Lung microvascular endothelial cell (primary cell): Measurements from ENCODE around the gene SCML1. TPM values are rescaled to one million over a fixed set of nuclear protein-coding genes. Genes with fewer than 3 reads are reported as not detected.
"Not testable (repeated sequence)": the region's sequence is repeated elsewhere in the genome, so short reads cannot be mapped to it uniquely, and the experiment has no call there.

ENCODE experiments used
- DNase-seq, 2 donors: peaks; one replicate each; pipeline versions ENCODE4 v3.0.0 to v3.0.0-alpha.2; 2010; ENCODE audit warnings: low read depth in 2 of 2
- total RNA-seq: library from RNA; depleted of rRNA; stranded (reverse); fragments of >200 nt; gene quantifications from 2 replicates; pipeline ENCODE4 v1.2.1, GENCODE V29; 2014

The SCML1 gene
- total RNA-seq, 1 donor from 2014 or later, result 5.2 TPM

DNA sequence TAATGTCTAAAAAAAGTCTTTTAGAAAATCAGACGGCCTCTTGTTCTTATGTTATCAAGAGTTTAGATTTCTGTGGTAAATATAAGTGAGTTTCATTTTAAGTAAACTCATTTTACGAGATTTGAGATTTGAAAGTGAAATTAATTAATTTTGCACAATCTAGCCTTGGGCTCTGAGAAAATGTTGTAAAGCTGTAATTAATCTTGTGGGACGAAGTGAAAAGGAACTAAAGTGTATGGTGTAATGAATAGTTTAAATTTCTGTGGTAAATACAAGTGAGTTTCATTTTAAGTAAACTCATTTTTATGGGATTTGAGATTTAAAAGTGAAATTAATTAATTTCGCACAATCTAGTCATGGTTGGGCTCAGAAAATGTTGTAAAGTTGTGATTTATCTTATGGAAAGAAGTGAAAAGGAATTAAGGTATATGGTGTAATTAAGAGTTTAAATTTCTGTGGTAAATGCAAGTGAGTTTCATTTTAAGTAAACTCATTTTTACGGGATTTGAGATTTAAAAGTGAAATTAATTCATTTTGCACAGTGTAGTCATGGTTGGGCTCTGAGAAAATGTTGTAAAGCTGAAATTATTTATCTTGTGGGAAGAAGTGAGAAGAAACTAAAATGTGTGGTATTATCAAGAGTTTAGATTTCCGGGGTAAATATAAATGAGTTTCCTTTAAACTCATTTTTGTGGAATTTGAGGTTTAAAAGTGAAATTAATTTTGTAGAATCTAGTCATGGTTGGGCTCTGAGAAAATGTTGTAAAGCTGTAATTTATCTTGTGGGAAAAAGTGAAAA, 1.6 kb downstream of the SCML1 start:
- DNase-seq, result no peak

DNA sequence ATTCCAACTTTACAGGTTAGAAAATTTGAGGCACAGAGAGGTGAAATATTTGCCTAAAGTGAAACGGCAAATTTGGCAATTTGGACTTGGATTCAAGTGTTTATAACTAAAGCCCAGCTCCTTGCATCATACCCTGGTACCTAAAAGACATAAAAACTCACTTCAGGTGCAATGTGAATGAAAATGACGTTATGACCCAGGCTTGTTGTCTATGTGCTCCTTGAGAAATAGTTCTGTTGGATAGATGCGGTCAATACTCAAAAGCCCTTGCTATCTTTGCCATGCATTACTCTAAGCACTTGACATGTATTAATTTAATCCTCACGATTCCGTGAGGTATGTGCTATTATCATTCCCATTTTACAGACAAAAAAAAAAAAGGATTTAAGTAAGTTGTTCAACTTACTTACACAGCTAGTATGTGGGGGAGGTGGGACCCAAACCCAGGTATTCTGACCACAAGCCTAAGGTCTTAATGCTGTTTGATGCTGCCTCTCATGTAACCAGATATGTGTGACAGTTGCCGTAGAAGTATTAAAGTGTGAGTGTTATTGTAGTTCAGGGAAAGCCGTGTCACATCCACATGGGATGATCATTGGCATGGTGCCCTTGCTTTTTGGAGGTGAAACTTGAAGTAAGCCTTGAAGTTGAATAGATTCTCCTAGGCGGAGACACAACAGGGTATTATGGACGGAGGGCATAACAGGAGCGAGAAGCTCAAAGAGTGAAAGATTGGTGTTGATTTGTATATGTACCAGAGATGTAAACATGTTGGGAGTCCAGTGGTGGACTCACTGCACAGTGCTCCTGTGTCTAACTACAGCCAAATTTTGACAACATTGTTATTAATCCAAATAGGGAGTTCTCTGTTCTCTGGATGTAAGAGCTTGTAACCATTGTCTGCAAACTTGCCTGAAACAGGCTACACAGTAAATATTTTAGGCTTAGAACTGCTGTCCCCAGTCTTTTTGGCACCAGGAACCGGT, 3.1 kb downstream of the SCML1 start:
- DNase-seq, result no peak

DNA sequence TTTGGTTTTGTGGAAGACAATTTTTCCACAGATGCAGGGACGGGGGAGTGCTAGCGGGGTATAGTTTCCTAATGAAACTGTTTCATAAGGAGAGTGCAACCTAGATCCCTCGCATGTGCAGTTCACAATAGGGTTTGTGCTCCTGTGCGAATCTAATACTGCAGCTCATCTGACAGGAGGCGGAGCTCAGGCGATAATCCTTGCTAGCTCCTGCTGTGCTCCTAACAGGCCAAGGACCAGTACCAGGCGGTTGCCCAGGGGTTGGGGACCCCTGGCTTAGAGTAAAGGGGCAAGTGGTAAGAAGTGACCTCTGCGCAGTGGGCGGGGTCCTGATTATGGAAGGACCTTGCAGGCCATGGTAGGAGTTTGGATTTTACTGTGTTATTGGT, 3.8 kb downstream of the SCML1 start:
- DNase-seq, result no peak

DNA sequence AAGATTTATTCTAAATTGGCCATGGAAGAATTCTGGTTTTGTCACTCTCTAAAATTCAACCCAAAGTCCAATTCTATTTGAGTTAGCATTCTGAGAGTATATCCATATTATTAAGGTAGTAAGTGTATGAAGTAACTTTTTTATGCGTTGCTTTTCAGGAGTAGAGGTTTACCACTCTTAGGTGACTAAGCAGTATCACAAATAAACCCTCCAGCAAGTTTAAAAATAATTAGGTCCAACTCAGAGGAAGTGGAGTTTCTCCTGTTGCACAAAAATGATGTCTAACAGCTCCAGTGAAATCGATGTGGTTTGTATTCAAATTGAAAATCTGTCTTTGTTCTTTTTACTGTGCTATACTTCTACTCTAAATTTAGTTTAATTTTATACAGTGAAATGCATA, 6.6 kb downstream of the SCML1 start:
- no peak for DNase-seq

DNA sequence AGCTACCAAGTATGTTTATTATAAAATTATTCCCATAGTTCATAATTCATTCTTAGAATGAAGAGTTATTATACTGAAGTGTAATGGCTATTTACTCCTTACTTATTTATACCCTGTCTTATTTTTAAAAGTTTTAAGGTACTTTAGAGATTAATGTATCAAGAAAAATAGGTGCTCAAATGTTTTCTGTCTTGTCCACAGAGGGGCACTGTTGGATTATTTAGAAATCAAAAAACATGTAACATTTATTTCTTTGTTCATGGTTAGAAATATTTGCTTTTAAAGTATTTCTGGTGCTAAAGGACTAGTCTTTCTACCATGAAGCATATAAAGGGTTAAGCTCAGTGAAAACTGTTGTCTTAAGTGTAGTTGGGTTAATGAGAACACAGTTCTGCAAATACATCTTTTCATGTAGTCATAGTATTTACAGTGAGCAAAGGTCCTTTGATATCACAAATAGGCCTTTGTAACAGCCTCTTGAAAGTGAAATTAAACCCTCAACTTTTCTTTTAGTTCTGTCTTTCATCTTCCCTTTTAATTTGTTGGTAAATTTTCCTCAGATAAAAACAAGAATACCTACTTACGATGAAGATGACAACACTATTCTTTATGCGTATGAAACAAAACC, 7.7 kb downstream of the SCML1 start:
- DNase-seq, result peak; percentile 9 to 35

DNA sequence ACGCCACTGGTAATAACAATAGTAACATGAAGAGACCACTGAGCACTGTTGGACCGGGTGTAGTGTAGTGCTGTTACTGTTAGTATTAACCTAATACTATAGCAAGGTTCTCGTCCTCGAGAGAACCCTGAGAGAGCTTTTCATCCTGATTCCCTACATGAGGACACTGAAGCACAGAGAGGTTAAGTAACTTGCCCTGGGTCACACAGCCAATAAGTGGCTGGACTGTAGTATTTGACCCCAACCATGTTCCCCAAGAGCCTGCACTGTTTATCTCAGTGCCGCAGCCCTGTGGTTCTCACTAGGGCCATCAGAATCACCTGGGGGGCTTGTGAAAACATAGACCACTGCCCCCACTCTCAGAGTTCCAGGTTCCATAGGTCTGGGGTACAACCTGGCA, 10.4 kb downstream of the SCML1 start:
- no peak for DNase-seq

DNA sequence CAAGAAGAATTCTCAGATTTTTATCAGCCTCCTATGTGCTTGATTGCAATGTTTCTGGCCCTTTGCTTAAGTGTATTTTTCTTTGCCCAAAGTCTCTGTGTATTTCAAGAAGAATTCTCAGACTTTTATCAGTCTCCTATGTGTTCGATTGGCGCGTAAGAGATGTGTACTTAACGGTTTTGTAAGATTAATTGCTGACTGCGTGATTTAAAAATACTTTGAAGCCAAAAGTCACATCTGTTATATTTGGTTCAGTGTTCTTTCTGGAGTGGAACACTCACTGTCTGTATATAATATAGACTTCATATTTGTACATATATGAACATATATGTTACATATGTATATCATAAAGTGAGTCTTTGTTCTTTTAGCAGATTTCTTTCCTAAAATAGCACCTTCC, 11.4 kb downstream of the SCML1 start:
- DNase-seq, result no peak

DNA sequence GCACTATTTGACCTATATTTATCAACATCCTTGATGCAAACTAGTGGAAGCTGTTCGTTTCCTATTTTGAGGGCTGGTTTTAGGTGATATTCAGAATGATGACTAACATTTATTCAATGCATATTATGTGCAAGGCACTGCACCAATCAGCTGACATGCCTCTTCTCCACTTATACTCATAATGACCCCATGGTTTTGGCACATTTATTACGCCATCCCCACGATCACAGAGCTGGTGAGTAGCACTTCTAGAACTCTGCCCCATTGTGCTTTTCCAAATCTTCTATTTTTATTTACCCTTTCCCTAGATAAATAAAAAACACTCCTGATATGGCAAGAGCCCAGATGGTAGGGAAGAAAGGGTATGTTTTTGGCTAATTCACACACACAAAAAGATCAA, 13.1 kb downstream of the SCML1 start:
- DNase-seq, result no peak

DNA sequence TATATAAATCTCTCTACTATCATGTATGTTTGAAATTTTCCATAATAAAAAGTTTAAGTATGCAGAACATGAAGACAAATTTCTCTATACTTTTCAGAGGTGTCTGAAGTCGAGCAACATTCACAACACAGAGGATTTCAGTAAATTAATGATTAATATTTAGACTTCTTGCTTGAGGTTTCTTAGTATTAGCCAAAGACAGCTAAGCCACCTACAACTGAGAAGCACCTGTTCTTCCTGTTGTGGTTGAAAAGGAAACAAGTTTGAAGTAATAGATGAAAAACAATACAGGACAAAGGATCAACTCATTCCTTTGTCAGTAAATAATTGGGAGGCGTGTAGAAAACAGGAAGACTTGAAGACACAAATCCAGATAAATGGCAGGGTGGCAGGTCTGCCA, 21.1 kb downstream of the SCML1 start:
- DNase-seq, result no peak

DNA sequence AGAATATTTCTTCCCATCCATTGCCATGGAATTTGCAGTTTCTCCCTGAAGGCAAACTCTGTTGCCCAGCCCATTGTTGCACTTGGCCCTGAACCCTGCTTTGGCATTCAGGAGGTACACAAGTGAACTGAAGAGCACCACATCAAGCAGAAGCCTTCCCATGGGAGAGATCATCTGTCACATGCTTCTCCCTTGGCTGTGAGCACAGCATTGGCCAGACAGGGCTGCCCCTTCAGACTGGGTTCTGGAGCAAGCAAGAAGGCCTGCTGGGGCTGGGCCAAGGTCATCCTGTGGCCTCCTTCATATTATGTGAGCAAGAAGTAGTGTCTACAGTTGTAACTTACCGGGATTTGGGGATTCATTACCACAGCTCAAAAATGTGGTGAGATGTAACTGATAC, 22.7 kb downstream of the SCML1 start:
- DNase-seq, result no peak

DNA sequence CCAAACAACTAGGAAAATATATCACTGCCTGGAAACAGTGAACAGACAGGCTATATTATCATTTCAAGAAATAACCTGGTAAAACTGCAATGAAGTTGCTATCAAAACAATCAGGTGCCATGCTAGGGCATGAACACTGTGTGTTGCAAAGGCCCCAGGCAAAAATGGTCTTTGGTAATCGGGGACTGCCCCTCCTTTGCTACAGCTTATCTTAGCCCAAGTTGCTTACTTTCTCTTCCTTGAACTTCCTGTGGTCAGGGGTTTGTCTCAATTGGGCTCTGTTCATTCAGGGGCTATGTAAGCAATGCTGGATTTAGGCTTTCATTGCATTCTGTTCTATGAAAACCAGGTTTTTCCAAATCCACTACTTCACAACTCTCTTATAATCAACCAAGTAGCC, 30.4 kb downstream of the SCML1 start:
- no peak for DNase-seq

DNA sequence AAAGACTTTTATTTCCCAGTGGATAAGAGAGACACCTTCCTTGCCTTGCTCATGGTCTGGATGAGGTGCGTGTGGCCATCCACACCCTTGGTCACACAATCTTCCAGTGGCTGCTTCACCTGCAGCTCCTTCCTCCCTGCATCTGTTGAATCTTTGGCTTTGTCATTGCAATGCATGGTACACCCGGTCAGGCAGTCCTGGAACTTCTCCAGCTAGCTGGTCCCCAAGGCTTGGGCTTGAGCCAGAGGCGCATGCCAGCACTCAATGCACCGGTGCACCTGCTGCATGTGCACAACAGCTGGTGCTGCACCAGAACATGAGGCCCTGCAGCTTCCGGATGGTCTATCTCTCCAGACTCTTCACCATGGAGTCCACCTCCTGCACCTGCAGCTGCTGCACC, 31.7 kb downstream of the SCML1 start:
- DNase-seq, result no peak

DNA sequence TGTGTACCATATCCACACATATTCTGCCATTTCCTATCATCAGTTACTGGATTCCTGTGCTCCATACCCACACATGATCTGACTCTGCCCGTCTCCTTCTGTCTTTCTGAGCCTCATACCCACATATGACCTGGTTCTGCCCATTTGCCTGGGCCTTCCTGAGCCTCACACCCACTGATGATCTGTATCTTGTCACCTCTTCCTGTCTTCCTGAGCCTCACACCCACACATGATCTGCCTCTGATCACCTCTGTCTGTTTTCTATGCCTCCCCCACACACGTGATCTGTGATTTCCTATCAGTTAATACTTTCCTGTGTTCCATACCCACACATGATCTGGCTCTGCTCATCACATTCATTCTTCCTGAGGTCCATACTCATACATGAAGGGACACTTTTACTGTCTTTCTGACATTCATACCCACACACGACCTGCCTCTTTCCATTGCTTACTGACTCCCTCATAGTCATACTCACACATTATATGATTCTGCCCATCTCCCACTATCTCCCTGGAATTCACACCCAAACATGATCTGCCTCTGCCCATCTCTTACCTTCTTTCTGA, 32.5 kb downstream of the SCML1 start:
- no peak for DNase-seq

DNA sequence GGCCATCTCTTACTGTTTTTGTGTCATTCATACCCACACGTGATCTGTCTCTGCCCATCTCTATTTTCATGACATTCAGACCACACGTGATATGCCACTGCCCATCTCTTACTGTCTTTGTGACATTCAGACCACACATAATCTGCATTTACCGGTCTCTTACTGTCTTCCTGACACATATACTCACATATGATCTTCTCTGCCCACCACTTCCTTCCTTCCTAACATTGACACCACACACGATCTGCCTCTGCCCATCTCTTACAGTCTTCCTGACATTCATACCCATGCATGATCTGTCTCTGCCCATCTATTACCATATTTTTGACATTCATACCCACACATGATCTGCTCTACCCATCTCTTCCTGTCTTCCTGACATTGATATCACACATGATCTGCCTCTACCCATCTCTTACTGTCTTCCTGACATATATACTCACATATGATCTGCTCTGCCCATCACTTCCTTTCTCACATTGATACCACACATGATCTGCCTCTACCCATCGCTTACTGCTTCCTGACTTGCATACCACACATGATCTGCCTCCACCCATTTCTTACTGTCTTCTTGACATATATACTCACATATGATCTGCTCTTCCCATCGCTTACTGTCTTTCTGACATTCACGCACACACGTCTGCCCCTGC, 36.1 kb downstream of the SCML1 start:
- DNase-seq, result no peak

DNA sequence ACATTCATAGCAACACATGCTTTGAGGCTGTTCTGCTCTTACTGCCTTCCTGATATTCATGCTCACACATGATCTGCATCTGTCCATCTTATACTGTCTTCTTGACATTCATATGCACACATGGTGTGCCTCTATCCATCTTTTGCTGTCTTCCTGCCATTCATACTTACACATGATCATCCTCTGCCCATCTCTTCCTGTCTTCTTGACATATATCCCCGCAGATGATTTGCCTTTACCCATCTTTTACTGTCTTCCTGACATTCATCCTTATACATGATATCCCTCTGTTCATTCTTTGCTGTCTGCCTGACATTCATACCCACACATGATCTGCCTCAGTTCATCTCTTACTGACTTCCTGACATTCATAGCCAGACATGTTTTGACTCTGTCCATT, 36.8 kb downstream of the SCML1 start:
- no peak for DNase-seq

DNA sequence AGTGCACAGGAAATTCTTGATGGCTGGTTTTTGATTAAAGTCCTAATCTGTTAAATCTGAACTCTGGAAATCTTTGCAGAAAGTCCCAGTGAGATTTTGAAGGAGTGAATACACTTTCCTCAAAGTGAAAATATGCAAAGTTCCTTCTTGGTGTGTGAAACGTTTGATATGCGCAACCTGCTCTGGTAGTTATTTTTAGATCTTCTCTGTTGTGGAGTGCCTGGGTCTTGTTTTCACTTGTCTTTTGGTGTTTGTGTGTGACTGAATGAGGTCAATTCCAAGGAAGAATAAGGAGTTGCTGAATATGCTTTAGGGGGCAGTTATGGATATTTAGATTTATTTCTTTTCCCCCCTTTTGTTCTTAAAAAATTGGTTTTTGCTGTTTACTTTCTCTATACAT, 41.7 kb downstream of the SCML1 start:
- DNase-seq, result no peak

DNA sequence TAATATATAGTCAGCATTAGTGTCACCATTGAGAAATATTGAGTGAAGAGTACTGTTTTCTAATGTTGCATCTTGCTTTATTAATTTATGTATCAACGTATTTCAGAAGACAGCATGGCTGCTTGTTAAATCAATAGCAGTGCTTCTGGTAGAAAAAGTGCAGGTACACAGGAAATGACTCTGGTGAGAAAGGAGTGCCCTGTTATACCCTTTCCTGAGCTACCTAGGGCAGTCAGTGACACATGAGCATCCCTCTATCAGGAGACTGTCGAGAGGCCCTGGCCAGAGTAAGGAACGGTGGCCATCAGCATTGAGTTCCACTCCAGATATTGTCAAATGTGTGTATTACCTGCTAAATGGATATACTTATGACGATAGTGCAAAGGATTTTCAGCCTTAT, 42.1 kb downstream of the SCML1 start:
- DNase-seq, result no peak

DNA sequence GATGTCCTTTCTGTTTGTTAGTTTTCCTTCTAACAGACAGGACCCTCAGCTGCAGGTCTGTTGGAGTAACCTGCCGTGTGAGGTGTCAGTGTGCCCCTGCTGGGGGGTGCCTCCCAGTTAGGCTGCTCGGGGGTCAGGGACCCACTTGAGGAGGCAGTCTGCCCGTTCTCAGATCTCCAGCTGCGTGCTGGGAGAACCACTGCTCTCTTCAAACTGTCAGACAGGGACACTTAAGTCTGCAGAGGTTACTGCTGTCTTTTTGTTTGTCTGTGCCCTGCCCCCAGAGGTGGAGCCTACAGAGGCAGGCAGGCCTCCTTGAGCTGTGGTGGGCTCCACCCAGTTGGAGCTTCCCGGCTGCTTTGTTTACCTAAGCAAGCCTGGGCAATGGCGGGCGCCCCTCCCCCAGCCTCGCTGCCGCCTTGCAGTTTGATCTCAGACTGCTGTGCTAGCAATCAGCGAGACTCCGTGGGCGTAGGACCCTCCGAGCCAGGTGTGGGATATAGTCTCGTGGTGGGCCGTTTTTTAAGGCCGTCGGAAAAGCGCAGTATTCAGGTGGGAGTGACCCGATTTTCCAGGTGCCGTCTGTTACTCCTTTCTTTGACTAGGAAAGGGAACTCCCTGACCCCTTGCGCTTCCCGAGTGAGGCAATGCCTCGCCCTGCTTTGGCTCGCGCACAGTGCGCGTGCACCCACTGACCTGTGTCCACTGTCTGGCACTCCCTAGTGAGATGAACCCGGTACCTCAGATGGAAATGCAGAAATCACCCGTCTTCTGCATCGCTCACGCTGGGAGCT, 49.5 kb downstream of the SCML1 start:
- not testable (repeated sequence) for DNase-seq

DNA sequence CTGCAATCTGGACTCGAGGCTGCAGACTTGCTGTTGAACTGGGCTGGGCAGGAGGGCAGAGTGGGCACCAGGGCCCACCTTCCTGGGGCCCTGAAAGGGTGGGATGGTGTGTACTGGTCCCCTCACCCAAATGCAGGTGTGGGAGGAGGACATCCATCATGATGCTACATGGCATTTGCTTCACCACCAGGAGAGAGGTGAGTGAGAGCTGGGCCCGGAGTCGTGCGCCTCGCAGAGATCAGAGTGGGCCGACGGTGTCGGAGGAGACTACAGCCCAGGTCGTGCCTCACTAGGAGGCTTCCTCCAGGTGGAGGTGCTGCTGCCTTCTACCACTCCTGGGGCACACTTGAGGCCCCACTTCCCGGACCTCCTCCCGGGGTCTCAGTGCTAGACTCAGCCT, 50.3 kb downstream of the SCML1 start:
- DNase-seq, result no peak

DNA sequence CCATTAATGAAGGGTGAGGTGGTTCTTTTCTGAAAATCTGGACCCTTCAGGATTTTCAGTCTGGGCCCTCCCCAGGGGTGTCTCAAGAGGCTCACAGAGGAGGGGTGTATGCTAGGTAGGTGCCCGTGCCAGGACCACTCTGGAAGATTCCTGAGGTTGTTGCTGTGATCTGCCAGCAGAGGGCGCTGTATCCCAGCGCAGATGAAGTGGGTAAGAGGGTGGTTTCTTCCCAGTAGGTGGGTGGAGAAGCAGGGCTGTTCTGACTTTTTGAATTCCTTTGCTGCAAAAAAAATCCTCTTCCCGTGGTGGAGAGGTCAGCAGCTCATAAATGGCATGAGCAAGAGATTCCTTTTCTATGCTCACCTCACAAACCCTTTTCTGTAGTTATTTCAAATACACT, 51.1 kb downstream of the SCML1 start:
- peak; percentile 24 to 58 for DNase-seq
